ENCODE results near the gene SMIM9.
"Not testable (repeated sequence)": the region's sequence is repeated elsewhere in the genome, so short reads cannot be mapped to it uniquely, and the experiment has no call there.

Gene SMIM9

GRCh38 chrX:154834562-154834961 is at the start of gene SMIM9:
SMIM9 (minus strand) TSS chrX:154834662; CDS start chrX:154830856, 3,806 bp downstream.
- no peak for FAIRE-seq

GRCh38 chrX:154884069-154884468 is 49.6 kb upstream of the SMIM9 start:
- not testable (repeated sequence) for FAIRE-seq

GRCh38 chrX:154873329-154873728 is 38.9 kb upstream of the SMIM9 start:
- no peak for FAIRE-seq

GRCh38 chrX:154868522-154868921 is 34.1 kb upstream of the SMIM9 start:
- FAIRE-seq, result not testable (repeated sequence)

- FAIRE-seq, result no peak
Observed at GRCh38 chrX:154855256-154855655, 20.8 kb upstream of the SMIM9 start.

- no peak for FAIRE-seq
Observed at GRCh38 chrX:154850957-154851611, 16.6 kb upstream of the SMIM9 start.

- no peak for FAIRE-seq
Observed at GRCh38 chrX:154840856-154841255, 6.4 kb upstream of the SMIM9 start.

GRCh38 chrX:154836163-154836562 is 1.7 kb upstream of the SMIM9 start:
- FAIRE-seq, result no peak

- FAIRE-seq, result no peak
Observed at GRCh38 chrX:154833746-154834274, 652 bp downstream of the SMIM9 start.

- no peak for FAIRE-seq
Observed at GRCh38 chrX:154829926-154830442, 4.5 kb downstream of the SMIM9 start.

- FAIRE-seq, result no peak
Observed at GRCh38 chrX:154829134-154829533, 5.3 kb downstream of the SMIM9 start.

GRCh38 chrX:154828016-154828408 is 6.5 kb downstream of the SMIM9 start:
- FAIRE-seq, result no peak

GRCh38 chrX:154827194-154828015 is 7.1 kb downstream of the SMIM9 start:
- no peak for FAIRE-seq

GRCh38 chrX:154825586-154825985 is 8.9 kb downstream of the SMIM9 start:
- not testable (repeated sequence) for FAIRE-seq

- FAIRE-seq, result no peak
Observed at GRCh38 chrX:154824638-154825037, 9.8 kb downstream of the SMIM9 start.

GRCh38 chrX:154822029-154822428 is 12.4 kb downstream of the SMIM9 start:
- no peak for FAIRE-seq

GRCh38 chrX:154821523-154821922 is 12.9 kb downstream of the SMIM9 start:
- no peak for FAIRE-seq

GRCh38 chrX:154819771-154820341 is 14.6 kb downstream of the SMIM9 start:
- no peak for FAIRE-seq

GRCh38 chrX:154818916-154819770 is 15.3 kb downstream of the SMIM9 start:
- FAIRE-seq, result no peak

- not testable (repeated sequence) for FAIRE-seq
Observed at GRCh38 chrX:154817048-154817618, 17.3 kb downstream of the SMIM9 start.

GRCh38 chrX:154816326-154816898 is 18.1 kb downstream of the SMIM9 start:
- not testable (repeated sequence) for FAIRE-seq

Data from endometrium (tissue), 2 donors.